ENCODE data around the gene KLHL18.

KLHL18 gene

GRCh38 chr3:47282424-47283192 lies at the start of gene KLHL18, which contains the start of gene KIF9:
Gene KLHL18, plus strand, starts transcription at chr3:47282944. Its CDS starts 22 bp downstream, at chr3:47282966.
Gene KIF9, minus strand, starts transcription at chr3:47282799. Its CDS starts 5,425 bp downstream, at chr3:47277374.
- in situ Hi-C loops (cut with HindIII; ENCODE audit: low sequenced_read_pairs), result no loop called here
- peak; percentile 81 for DNase-seq (ENCODE audit: low read depth)
- peak within 1 kb of the TSS; percentile 85 for H3K4me3 ChIP-seq (ENCODE audit: low read depth, low read length)
- TF ChIP-seq, protein P1, sequence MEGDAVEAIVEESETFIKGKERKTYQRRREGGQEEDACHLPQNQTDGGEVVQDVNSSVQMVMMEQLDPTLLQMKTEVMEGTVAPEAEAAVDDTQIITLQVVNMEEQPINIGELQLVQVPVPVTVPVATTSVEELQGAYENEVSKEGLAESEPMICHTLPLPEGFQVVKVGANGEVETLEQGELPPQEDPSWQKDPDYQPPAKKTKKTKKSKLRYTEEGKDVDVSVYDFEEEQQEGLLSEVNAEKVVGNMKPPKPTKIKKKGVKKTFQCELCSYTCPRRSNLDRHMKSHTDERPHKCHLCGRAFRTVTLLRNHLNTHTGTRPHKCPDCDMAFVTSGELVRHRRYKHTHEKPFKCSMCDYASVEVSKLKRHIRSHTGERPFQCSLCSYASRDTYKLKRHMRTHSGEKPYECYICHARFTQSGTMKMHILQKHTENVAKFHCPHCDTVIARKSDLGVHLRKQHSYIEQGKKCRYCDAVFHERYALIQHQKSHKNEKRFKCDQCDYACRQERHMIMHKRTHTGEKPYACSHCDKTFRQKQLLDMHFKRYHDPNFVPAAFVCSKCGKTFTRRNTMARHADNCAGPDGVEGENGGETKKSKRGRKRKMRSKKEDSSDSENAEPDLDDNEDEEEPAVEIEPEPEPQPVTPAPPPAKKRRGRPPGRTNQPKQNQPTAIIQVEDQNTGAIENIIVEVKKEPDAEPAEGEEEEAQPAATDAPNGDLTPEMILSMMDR (IDR thresholded peaks at IDR 0.05; ENCODE audit: low read depth, low read length, missing control alignments), result no peak

DNA sequence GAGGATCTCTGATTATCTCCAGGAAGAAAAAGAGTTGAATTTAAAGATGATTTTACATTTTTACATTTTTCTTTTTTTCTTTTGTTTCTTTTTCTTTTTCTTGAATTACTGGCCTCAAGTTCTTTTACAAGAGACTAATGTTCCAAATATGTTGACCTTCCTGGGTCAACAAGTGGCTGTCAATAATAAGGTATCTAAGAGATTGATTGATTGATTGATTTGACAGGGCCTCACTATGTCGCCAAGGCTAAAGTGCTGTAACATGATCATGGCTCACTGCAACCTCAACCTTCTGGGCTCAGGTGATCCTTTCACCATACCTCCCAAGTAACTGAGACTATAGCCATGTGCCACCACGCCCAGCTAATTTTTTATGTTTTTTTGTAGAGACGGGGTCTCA lies 44.7 kb upstream of the KLHL18 start:
- no peak for DNase-seq (ENCODE audit: low read depth)
- no peak overlapping the region for H3K4me3 ChIP-seq (ENCODE audit: low read depth, low read length)
- TF ChIP-seq, protein P1 (IDR thresholded peaks at IDR 0.05; ENCODE audit: low read depth, low read length, missing control alignments), result no peak
- in situ Hi-C loops (cut with HindIII; ENCODE audit: low sequenced_read_pairs), result no loop called here

GRCh38 chr3:47239929-47240328 lies 42.8 kb upstream of the KLHL18 start:
- no peak for DNase-seq (ENCODE audit: low read depth)
- H3K4me3 ChIP-seq (ENCODE audit: low read depth, low read length), result no peak overlapping the region
- in situ Hi-C loops (cut with HindIII; ENCODE audit: low sequenced_read_pairs), result no loop called here
- TF ChIP-seq, protein P1 (IDR thresholded peaks at IDR 0.05; ENCODE audit: low read depth, low read length, missing control alignments), result no peak

GRCh38 chr3:47243419-47244147 lies 39.2 kb upstream of the KLHL18 start:
- H3K4me3 ChIP-seq (ENCODE audit: low read depth, low read length), result no peak overlapping the region
- in situ Hi-C loops (cut with HindIII; ENCODE audit: low sequenced_read_pairs), result no loop called here
- no peak for DNase-seq (ENCODE audit: low read depth)
- TF ChIP-seq, protein P1 (IDR thresholded peaks at IDR 0.05; ENCODE audit: low read depth, low read length, missing control alignments), result no peak

DNA sequence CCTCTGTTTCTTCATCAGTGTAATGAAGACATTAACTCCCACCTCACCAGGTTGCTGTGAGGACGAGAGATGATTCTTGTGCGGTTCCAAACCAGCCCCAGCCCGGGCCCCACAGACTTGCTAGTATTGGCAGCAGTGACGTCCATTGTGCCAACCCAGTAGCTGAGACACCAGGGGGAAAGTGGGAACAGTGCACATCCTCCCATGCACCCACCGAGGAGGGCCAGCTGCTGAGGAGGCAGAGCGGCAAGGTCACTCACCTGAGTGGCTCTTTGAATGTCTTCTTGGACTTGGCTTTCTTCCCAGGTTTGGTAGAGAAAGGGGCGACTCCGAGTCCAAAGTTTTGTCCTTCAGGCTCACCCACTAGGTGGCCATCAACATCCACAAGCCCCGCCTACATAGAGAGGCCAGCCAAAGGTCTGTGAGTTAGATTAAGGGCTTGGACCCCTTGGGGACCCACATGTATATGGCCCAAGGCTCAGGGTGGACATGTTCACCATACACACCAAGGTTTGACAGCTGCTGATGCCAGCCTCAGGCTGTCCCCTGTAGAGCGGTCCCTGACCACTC lies 38.1 kb upstream of the KLHL18 start:
- TF ChIP-seq, protein P1 (IDR thresholded peaks at IDR 0.05; ENCODE audit: low read depth, low read length, missing control alignments), result no peak
- H3K4me3 ChIP-seq (ENCODE audit: low read depth, low read length), result no peak overlapping the region
- no peak for DNase-seq (ENCODE audit: low read depth)
- in situ Hi-C loops (cut with HindIII; ENCODE audit: low sequenced_read_pairs), result no loop called here

DNA sequence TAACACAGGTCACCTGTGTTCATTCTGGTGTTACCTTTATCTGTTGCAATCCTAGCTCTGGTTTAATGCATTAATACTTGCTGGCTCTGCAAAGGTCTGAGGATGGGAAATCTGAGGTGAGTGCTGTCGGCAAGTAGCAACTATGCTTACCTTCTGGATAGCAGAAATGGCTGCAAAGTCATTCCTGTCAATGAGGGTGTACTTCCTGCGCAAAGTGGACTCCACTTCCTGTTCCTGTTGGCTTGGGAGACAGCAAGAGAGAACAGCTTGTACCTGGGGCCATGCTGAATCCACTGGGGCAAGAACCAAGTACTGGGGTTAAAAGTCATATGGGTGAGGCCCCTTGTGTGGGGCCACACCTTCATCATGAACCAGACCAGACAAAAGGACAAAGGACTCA lies 37.5 kb upstream of the KLHL18 start:
- TF ChIP-seq, protein P1 (IDR thresholded peaks at IDR 0.05; ENCODE audit: low read depth, low read length, missing control alignments), result no peak
- in situ Hi-C loops (cut with HindIII; ENCODE audit: low sequenced_read_pairs), result no loop called here
- no peak for DNase-seq (ENCODE audit: low read depth)
- H3K4me3 ChIP-seq (ENCODE audit: low read depth, low read length), result no peak overlapping the region
